T-helper 9 cell (primary cell): ENCODE data around the gene PSMG1.
"Not testable (repeated sequence)": the region's sequence is repeated elsewhere in the genome, so short reads cannot be mapped to it uniquely, and the experiment has no call there.

Experiments
- DNase-seq: peaks from one replicate; pipeline ENCODE4 v3.0.0-alpha.2; 2020
- total RNA-seq, 2 donors: gene quantifications; one replicate each; lab custom pipeline; 2026; lab: John Stamatoyannopoulos, UW

PSMG1 gene, protein sequence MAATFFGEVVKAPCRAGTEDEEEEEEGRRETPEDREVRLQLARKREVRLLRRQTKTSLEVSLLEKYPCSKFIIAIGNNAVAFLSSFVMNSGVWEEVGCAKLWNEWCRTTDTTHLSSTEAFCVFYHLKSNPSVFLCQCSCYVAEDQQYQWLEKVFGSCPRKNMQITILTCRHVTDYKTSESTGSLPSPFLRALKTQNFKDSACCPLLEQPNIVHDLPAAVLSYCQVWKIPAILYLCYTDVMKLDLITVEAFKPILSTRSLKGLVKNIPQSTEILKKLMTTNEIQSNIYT
- total RNA-seq, result 7.7 to 20.5 reads per million in 2 donors

DNA sequence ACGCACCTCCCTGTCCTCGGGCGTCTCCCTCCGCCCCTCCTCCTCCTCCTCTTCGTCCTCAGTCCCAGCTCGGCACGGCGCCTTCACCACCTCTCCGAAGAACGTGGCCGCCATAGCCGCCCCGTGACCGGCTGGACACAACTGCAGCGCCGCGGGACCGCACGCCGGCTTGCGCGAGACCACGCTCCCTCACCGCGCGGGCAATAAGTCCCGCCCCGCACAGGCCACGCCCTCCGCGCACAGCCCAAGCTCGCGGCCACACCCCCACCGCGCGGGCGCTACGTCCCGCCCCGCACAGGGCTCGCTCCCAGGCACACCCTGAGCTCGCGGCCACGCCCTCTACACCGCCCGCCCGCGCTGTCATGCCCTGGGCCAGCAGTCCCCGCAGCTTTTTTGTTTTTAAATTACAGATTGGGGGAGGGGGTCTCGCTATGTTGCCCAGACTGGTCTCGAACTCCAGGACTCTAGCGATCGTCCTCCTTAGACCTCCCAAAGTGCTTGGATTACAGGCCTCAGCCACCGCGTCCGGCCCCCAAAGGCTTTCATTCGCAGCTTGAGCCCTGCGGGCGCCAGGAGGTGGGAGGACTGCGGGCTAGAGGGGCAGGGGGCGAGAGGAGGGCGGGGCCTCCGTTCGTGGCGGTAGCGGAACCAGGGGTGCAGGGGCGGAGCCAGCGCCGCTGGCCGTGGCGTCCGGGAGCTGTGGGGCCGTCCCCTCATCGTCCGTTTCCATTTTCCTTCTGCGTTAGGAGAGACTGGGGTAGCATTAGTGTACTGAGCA is at the start of gene PSMG1:
PSMG1 (minus strand) TSS at position 180 of the 778 bp plus-strand sequence; CDS start at position 114, 66 bp downstream.
- DNase-seq, result peak; percentile 93

DNA sequence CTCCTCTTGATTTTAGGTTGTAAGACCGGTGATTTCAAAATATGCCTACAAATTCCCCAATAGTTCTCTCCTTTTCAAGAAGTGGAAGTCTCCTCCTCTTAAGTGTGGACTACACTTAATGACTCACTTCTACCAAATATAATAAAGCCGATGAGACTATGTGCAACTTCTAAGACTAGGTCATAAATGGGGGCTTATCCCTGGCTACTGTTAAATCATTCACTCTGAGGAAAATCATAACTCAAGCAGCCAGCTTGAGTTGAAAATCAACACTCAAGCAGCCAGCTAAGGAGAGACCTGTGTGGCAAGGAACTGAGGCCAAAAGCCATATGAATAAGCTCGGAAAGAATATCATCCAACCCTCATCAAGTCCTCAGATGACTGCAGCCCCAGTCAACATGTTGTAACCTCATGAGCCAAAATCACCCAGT is 49.6 kb upstream of the PSMG1 start:
- no peak for DNase-seq

- DNase-seq, result no peak
Measured at GRCh38 chr21:39224930-39225329, 41.7 kb upstream of the PSMG1 start.

GRCh38 chr21:39221997-39222486 is 38.8 kb upstream of the PSMG1 start:
- no peak for DNase-seq

- no peak for DNase-seq
Measured at GRCh38 chr21:39221282-39221996, 38.2 kb upstream of the PSMG1 start.

DNA sequence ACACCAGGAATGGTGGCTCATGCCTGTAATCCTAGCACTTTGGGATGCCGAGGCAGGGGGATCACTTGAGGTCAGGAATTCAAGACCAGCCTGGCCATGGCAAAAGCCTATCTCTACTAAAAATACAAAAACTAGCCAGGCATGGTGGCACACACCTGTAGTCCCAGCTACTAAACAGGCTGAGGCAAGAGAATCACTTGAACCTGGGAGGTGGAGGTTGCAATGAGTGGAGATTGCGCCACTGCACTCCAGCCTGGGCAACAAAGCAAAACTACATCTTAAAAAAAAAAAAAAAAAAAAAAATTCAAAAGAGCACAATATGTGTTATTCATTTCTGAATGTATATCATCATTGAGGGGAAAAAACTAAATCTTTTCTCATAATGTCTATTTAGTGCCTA is 37.6 kb upstream of the PSMG1 start:
- not testable (repeated sequence) for DNase-seq

DNA sequence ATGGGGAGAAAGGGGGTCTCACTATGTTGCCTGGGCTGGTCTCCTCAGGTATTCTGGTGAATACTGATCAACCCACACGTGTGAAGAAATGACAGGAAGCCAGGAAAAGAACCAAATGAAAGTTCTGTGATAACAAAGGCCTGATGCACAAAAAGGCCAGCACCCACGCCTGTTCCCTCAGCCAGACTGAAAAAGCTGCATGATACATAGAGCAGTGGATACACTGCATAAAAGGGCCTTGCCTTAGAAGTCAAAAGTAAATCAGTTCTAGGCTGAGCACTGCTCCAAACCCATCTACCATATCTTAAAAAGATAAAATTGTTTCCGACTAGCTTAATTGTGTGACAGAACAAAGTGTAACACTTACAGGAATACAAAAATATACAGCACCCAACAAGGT is 36.9 kb upstream of the PSMG1 start:
- no peak for DNase-seq

- DNase-seq, result no peak
Measured at GRCh38 chr21:39218082-39218409, 34.8 kb upstream of the PSMG1 start.

DNA sequence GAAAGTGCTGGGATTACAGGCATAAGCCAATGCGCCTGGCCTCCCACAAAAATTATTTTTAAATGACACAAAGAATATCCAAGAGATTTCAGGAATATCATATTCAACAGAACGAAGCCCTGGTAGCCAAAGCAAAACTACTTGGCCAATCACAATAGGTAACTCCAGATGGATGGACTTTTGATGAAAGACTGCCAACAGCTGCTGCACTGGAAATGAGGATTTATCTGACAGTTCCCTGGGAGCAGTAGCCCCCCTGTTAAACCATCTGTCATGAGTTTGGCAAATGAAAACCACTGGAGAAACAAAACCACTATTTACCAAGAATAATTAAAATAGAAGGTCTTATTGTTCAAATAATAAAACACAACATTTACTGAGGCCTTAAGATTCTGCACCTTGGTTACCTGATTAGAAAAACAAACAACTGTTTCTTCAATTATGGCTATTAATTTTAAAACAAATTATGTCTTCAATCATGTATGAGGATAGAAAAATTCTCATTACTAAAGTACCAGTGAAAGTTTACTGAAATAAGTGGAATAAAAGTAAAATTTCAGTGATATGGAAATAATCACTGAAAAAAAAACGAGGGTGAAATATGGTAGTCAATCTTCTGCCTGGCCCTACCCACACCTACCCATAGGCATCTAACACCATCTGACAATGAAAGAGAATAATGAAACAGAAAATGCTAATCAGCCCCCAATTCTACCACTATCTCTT is 34.3 kb upstream of the PSMG1 start:
- no peak for DNase-seq

DNA sequence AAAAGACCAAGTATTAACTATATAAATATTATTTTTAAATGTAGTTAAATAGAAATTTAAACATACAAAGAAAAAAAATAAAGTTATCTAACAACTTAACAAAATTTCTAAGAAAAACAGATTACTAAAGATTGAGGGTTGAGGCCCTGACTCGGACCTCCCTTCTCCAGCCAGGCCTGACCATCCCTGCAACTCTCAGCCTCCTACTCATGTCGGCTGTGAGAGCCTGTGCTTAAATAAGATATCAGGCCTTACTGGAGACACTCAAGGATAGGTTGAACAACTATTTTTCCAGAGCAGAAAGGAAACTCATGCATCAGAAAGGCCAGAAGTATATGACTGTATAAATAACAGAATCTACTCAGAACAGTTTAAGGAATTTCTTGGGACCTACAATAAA is 33.0 kb upstream of the PSMG1 start:
- no peak for DNase-seq

GRCh38 chr21:39215078-39215477 is 31.8 kb upstream of the PSMG1 start:
- DNase-seq, result no peak

- no peak for DNase-seq
Measured at GRCh38 chr21:39209334-39209688, 26.1 kb upstream of the PSMG1 start.

DNA sequence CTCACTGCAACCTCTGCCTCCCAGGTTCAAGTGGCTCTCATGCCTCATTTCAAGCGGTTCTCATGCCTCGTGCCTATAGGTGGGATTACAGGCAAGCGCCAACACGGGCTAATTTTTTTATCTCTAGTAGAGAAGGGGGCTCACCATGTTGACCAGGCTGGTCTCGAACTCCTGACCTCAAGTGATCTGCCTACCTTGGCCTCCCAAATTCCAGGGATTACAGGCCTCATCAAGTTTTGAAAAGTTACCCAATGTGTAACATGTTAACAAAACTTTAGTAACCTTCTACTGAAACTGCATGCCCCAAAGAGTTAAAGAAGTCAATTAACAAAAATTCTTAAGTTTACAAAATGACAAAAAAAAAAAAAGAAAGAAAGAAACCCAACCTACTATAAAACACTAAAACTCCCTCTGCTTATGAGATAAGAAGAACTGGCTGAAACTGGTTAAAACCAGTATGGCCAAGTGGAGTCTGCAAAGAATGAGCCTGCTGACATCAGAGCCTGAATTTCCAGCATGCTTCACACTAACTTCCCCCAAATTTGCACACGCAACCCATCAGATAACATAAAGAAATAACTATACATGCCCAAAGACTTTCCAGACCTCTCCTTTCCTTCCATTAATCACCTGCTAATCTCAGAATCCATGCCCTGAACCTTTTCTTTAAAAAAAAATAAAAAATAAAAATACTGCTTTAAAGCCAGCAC is 25.5 kb upstream of the PSMG1 start:
- DNase-seq, result no peak

DNA sequence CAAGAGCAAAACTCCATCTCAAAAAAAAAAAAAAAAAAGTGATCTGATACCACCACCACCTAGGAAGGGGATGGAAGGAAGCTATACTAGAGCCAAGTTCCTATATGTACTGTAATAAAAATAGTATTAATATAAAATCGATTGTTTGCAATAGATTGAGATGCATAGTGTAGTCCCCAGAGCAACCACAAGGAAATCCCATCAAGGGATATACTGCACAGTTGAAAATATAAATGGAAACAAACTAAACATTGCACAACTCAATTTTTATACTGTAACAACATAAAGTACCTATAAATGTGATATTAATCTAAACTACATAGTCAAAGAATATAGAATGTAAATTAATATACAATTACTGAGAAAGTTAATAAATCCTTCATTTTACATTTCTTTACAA is 20.9 kb upstream of the PSMG1 start:
- no peak for DNase-seq

DNA sequence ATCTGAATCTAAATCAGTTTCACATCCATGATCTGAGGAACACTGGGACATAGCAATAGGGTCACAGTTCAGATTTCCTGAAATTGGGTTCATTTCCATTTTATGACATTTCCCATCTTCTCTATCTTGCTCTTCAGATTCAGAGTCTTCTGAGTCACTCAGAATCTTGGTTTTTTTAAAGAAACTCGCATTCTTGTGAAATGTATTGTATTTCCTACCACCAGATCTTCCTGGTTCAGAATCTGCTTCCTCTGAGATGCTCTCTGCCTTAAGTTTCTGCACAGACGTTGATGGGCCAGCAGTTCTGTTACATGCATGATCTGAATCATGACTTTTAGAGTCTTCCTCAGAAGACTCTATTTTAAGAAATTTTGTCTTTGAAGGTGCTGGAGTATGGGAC is 15.5 kb upstream of the PSMG1 start:
- DNase-seq, result no peak

DNA sequence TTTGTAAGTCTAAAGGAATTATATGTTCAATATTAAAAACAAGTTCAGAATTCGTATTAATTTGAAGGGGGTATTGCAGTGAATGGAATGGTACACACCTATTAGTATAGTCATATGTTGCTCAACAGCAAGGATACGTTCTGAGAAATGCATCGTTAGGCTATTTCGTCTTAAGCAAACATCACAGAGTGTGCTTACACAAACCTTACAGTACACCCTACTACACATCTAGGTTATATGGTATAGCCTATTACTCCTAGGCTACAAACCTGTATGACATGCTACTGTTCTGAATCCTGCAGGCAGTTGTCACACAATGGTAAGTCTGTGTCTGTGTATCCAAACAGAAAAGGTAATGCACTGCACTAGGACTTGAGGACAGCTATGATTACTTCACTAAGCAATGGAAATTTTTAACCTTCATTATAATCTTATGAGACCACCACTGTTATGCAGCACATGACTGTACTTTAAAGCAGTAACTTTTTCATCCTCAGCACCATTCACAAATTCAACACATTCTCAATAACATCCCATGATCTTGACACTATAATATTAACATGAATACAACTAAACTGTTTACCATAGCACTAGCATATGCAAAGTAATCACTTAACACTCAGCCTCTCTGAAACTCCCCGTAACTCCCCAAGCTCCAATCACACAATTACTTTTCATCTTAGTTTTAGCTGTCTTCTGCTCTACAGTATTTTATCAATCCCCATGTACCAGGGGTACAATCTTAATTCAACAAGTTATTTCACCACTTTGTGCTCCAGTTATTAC is 14.4 kb upstream of the PSMG1 start:
- DNase-seq, result no peak

DNA sequence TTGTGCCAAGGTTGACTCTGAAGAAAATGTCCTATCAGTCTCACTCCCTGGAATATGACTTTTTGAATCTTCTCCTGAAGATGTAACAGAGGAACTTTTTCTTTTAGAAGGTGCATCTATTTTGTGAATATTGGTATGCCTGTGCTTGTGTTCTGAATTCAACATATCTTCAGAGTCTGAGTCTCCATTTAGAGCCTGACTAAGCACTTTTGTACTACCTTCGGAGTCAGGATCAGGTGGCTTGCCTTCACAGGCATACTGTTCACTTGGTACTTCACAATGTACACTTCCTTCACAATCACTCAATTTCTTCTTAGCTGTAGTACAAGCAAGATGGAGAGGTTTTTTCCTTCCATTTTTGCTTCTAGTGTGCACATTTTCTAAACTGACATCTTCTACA is 13.6 kb upstream of the PSMG1 start:
- no peak for DNase-seq

DNA sequence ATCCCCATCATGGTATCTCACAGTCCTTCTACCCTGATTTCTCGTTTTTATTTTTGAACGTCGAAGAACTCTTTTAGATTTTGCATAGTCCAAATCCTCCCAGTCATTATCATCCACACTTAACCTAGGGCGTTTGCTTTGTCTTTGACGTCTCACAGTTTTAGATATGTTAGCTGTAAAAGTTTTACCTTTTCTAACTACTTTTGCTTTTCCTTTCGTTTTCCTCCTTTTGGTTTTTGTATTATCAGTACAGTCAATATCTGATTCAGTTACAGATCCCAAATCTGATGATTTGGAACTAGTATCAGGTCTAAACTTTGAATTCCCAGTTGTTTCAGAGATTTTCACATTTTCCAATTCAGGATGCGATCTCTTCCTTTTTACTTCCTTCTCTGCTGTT is 13.1 kb upstream of the PSMG1 start:
- no peak for DNase-seq

GRCh38 chr21:39193380-39193779 is 10.1 kb upstream of the PSMG1 start:
- DNase-seq, result no peak

- DNase-seq, result no peak
Measured at GRCh38 chr21:39189857-39190604, 6.8 kb upstream of the PSMG1 start.
